ENCODE measurements around the gene APOBEC2.

Gene APOBEC2

DNA sequence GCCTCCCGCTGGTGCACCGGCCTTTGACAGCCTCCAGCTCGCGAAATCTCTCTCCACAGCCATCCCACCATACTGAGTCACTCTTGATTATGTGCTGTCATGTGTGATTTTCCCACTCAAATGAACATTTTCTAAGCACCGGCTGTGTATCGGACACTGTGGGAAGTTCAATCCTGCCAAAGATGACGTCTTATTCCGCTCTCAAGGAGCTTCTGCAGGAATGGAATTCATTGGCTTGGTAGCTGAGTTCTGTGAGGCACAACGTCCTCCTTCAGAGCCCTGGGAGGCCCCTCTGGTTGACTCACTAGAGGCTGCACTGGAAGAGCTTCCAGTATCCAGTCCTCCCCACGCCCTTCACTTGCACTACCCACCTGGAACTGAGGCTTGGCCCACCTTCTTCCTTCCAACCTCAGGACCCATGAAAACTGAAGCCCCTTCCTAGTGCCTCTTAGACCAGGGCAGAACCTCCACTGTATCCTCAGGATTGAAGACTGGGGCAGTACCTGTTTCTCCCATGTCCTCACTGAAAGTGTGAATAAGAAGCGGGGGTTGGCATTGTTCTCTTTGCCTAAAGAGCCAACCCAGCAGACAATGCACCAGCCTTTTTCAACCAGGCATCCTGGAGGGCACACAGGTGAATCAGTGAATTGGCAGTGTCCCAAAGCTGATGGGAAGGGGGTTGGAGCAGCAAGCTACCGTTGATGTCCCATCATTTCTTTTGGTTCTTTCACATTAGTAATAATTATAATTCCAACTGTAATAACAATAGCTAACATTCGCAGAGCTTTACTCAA, 15.7 kb upstream of the APOBEC2 start:
- no peak for DNase-seq (ENCODE audit: low read depth)

DNA sequence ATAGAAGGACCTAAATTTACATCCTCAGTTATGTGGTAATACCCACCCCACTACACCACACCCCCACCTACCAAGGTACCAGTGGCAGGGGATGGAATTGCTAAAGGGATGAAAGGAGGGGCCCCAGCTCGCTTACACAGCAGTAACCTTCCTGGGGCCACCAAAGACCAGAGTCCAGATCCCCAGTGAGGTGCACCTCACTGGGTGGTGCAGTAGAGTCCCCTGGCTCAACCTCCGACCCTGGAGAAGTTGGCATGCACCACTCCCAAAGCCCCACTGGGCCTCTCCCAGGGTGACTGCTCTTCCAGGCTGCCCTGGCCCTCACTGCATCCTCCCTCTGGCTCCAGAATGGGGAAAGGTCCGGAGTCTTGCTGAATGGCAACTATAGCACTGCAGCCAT, 14.8 kb upstream of the APOBEC2 start:
- DNase-seq (ENCODE audit: low read depth): no peak

DNA sequence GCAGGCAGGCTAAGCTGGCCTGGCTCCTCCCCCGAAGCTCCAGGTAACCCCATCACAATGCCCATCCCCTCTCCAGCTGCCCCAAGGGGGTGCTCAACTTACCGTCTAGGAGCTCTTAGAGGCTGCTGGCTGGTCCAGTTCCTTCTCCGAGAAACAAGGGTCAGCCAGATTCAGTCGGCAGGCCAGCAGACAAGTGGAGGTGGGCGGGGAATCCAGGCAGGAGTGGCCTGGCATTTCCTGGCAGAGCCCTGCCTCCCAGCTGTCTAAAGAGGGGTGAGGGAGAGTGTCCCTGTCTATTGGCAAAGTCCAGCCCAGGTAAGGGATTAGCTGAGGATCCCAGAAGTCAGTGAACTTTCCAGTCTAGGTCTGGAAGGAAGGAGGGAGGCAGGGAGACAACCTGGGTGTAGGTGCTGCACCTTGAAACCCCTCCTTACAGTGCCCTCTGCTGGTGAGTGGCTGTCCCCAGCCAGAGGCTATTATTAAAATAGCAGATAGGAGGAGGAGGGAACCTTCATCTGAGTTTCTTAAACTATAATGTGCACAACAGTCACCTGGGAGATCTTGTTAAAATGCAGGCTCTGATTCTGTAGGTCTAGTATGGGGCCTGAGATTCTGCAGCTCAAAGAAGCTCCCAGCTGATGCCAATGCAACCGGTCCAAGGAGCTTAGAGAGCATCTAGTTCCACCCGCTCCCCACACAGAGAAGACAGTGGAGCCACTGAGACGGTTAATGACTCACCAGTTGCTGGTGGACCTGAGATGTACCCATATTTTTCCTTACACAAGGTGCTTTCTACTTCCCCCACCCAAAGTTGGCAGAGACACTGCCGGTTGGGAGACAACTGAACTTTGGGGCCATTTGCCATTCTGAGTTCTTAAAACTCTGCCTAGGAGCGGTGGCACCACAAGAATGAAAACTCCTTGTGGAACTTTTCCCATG, 13.7 kb upstream of the APOBEC2 start, which contains the start of gene UNC5CL:
Gene UNC5CL (minus strand): TSS at position 162 of the 939 bp plus-strand sequence. CDS start 4,147 bp downstream, outside the sequence.
- no peak for DNase-seq (ENCODE audit: low read depth)

DNA sequence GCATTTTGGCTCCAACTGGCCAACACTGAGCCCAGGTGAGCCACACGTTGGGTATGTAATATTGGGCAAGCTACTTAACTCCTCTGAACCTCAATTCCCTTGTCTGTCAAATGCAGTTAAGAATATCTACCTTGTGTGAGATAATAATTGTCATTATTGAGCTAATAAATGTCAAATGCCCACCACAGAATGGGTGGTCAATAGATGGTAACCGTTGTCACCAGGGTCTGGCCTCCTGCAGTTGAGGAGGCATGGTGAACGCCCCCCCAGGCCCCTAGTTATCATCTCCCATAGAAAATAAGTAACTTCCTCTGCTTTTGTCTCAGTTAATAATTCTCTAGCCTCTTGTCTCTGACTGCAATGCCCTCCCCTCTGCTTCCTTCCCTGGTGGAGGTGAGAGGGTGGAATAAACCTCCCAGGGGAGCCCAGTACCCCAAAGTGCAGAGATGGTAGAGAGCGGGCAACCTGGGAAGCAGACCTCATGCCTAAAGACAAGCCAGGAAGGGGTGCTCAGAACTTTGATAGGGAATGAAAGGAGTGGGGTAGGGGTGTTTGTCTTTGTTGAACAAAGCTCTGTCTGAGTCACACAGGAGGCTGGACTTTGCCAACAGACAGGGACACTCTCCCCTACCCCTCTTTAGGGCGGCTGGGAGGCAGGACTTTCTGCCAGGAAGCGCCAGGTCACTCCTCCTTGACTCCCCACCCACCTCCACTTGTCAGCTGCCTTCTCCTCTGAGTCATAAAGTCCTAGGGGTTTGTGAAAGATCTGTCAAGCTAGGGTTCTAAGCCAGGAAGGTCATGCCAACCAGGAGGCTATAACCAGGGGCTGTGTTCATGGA, 12.7 kb upstream of the APOBEC2 start:
- DNase-seq (ENCODE audit: low read depth): no peak

DNA sequence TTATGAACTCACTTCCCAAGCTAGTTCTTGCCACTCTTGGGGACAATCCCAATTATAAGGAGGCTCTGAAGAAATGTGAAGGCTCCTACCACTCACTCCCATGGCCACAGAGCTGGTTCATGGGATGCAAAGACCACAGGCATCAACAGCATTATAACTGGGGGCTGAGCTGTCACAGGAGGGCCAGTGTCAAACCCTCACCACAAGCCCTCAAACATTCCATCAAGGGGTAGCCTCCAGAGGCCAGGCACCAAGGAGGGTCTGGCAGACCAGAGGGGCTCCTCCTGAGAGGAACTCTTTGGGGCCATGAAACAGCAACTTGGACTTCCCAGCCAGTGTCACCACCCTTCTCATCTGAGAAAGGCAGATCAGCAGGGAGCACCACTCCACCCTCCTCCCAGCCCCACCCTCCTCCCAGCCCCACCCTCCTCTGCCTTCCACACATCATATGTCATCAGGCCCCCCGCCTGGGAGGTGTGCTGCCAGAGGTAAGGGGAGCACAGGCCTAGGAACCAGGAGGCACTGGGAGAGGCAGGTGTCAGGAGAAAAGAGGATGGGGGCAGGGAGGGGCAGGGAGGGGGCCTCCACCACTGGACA, 12.0 kb upstream of the APOBEC2 start:
- no peak for DNase-seq (ENCODE audit: low read depth)

DNA sequence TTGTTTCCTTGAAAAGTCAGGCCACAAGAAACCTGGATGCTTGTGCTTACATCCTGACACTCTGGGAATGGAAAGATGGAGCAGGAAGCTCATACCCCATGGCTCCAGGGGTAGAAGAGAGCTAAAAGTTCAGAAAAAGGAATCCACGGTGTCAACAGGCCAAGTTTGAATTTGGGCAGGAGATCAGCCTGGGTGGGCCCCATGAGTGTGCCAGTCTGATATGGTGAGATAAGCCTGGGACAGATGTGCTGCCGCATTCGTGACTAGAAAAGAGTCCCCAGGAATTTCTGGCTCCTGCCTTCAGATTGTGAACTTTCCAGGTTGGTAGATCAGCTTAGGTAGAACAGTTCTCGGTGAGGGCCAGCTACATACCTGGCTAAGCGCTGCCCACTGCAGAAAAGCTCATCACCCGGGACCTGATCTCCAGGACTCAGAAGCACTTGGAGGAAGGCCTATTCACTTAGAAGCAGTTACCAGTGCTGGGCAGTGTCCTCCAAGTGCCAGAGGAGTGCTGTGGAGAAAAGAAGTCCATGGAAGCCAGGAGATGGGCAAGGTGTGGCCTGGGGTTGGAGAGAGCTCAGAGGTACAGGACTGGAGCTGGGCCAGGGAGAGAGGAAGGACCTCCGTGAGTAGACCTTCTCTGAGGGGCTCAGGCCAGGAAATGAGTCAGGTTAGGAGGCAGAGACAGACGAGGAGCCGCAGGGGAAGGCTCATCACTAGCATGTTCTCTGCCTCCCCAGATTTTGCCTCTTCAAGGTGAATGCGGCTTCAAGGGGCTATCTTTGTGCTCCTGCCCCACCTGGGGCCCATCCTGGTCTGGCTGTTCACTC, 10.6 kb upstream of the APOBEC2 start, which contains the start of gene TSPO2:
Gene TSPO2 (plus strand): TSS at position 242 of the 830 bp plus-strand sequence. CDS start 519 bp downstream, at position 761.
- DNase-seq (ENCODE audit: low read depth): no peak

DNA sequence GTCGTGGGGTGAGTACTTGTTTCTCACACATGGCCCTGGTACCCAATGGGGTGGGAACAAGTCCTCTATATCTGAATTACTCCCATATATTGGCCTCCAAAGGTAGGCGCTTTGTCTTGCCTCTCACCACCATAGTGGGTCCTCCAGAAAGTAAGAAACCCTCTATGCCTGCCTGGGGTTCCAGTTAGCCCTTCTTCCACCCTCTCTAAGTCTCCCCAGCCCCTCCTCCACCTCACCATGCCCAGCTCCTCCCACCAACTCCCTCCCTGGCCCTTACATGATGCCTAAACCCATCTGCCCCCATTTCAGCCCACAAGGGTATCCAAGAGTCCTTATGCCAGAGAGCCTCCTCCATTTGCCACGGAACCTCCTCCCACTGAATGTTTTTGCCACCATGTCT, 9.9 kb upstream of the APOBEC2 start:
- no peak for DNase-seq (ENCODE audit: low read depth)

DNA sequence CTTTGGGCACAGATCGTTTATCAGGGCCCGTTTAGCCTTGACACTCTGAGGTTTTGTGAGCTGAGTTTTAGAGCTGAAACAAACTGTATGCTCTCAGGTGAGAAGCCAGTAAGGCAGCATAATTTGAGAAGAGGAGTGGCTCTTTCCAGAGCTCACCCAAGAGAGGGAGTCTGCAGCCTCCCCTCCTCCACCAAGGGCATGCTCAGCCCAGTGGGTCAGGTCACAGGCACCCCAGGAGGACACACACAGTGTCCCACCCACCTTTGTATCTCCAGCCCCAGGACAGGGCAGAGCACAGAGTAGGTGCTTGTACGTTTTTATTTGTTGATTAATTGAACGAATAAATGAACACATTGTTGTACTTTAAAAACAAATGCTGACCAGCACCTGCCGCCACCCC, 7.3 kb upstream of the APOBEC2 start:
- no peak for DNase-seq (ENCODE audit: low read depth)

DNA sequence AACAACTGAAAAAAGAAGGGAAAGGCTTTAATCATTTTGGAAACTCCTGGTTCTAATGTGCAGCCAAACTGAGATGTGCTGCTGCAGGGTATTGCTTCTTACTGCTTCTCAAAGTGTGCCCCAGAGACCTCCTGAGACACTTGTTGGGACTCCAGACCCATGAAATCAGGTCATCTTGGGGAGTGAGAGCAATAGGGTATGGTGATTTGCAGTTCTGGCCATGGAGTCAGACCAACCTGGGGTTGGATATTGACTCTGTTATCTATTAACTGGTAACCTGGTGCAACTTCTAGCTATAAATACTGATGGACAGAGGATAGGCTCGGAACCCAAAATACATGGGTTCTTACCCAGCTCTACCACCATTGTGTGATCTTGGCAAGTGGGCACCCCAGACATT, 6.9 kb upstream of the APOBEC2 start:
- no peak for DNase-seq (ENCODE audit: low read depth)

DNA sequence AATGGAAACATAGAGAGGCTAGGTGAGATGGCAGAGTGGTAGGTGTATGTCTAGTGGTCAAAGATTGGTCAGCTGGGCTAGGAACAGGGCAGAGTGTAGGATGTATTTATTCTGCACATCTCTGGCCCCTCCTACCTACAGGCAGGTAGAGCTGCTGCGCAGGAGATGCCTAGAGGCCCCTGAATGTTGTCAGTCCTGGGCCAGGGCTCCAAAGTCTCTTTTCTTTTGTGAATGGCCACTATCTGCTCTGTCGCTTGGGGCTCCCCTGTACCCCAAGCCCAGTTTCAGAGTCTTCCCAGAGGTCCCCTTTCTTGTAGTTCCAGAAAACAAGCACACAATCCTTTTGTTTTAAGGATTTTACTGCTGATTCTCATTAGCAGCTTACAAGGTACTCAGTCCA, 5.7 kb upstream of the APOBEC2 start:
- DNase-seq (ENCODE audit: low read depth): no peak

DNA sequence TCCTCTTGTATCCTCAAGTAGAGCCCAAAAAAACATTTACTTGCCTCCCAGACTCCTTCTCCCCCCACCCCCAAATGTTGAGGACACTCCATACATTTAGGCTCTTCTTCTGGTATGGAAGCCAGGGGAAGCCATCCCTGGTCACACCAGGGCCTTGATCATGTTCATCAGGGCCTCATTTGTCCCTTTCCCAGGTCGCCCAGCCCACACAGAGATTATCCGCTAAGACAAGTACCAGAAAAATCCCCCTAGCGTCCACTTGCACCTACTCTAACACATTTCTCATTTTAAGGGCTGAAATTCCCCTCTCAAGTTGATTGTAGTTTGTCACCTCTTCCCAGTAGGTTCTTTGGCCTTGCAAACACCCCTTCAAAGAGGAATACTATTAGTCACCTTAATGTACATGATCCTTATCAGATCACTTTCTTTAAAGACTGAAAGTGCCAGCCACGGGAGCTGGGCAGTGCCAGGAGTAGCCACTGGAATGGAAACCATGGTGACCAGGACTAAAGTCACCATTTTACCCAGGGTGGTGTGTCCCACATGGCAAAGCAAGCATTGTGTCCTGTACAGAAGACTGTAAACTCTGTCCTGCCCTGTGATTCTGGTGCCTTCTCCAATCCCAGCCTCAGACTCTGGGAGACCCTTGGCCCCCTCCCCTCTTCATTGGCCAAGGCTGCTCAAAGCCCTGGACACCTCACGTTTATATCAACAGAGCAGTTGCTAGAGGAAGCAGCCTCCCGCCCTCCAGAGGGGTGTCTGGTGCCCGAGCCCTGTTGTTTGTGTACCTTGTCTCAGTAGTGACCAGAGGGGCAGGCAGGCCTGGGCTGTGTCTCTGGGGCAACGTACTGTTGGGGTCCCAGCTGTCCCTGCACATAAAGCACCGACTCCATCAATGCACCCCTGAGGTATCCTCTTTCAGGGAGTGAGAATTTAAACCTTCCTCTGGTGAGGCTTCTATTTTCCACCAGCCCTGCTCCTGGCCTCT, 5.0 kb upstream of the APOBEC2 start:
- DNase-seq (ENCODE audit: low read depth): no peak

DNA sequence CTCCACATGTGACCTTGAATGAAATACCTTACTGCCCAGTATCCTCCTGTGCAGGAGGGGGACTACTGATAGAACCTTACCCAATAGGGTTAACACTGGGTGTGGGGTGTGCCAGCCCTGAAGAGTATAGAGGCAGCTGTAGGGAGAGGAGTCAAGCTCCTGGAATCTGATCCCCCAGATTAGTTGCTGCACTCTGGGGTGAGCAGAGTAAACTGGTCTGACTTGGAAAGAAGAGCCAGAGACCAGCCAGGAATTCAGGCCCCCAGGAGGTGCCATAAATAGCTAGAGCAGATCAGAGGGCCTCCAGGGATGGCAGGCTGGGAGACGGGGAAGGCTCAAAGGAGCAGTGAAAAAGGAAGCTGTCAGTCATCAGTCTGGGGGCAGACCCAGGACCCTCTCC, 3.5 kb upstream of the APOBEC2 start:
- DNase-seq (ENCODE audit: low read depth): no peak

DNA sequence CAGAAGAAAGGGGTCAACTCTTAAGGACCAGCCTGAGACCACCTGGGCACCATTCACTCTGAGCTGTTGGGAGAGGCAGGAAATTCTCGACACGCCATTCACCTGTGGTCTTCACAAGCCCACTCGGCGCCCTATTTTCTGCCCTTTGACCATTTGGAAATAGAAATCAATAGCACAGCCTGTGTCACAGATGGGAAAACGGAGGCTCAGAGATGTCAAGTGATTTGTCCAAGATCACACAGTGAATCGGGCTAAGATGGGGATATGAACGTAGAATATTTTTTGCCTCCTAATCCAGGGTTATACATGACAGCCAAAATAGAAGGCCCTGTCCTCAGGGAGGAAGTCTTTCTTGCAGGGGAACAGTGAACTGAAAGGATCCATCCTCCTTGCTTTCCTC, 3.0 kb upstream of the APOBEC2 start:
- no peak for DNase-seq (ENCODE audit: low read depth)

DNA sequence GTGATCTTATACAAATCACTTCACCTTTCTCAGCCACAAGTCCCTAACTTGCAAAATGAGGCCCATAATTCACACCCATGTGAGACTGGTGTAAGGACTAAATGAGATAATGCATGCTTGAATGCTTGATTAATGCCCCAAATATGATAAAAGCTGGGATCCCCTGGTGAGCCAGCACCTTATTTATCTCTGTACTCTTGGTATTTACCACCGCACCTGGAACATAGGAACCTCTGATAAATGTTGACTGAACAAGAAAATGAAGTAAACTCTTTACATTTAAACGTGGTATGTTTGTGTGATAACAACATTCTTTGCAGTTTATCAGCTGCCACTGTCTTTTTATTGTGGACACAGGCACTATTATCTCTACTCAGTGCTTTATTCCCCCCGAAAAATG, 2.5 kb upstream of the APOBEC2 start:
- DNase-seq (ENCODE audit: low read depth): no peak

DNA sequence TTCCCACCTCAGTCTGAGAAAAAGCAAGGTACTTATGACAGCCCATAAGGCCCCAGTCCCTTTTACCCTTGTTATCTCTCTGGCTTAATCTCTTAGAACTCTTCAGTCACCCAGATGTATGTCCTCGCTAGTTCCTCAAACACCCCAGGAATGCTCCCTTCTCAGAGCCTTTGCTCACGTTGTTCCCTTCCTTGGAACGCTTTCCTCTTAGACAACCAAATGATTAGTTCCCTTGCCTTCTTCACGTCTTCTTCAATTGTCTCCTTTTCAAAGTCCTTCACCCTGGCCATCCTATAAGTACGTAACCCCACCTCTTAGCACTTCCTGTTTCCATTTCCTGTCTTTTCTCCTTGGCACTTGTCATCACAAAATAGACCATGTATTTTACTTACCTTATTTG, 1.1 kb upstream of the APOBEC2 start:
- DNase-seq (ENCODE audit: low read depth): no peak

DNA sequence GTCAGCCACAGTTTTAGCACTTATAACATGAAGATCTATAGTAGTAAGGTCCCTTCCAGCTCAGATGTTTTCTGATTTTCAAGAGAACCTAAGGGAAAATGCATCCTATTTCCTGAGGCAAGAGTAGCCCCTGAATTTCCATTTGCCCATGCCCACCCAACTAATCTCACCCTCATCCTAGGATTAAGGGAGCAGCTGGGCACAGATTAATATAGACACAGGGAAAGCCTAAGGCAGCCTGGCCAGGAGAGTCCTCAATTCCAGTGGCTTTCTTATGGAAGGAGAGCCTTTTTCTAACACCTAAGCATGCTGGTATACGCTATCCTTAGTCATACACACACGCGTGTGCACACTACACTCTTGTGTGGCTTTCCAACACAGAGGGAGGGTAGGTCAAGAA, 1.5 kb downstream of the APOBEC2 start:
- DNase-seq (ENCODE audit: low read depth): no peak

DNA sequence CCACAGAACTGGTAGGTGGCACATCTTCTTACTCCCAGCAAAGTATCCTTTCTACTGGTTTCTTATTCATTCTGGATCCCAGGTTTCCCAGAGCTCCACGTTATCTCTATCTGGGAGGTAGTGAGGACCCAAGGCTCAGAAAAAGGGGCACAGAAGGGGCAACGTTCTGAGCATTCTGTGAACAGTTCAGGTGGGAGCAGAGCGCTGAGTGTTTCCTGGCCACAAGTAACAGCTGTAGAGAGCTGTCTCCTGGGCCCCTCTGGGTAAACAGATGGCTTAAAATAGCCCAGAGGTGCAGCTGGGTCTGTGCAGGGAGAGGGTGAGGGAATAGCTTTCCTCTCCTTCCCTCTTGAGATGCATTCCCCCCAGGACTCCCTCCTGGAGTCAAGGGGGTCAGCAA, 2.1 kb downstream of the APOBEC2 start:
- DNase-seq (ENCODE audit: low read depth): no peak

DNA sequence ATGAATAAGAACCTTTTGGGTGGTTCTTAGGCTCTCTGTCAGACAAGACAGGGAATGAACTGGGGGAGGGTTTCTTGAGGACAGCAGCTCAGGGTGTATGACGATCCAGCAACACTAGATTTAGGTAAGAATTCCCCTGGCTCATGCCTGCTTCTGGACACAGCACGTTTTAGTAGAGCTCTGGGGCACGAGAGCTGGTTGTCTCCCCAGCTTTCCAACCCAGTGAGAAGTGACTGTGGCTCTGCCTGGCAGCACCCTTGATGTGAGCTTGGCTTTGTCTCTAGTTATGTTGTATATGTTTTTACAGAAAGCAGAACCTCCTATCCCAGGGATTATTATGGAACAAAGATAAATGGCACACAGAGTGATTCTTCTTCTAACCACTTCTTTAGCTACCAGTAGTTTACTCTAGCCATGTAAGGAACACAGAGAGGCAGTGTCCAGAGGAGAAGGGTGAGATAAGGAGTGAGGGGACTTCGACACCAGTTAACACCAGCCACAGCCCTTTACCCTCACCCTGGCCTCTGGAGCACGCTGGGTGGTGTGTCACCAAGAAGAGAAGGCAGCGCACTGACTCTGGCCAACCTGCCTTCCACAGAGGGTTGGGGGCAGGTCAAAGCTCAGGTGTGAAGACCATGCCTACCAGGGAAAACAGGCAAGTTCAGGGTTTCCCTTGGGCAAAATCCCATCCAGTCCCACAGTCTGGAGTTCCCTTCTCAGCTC, 3.9 kb downstream of the APOBEC2 start:
- no peak for DNase-seq (ENCODE audit: low read depth)

DNA sequence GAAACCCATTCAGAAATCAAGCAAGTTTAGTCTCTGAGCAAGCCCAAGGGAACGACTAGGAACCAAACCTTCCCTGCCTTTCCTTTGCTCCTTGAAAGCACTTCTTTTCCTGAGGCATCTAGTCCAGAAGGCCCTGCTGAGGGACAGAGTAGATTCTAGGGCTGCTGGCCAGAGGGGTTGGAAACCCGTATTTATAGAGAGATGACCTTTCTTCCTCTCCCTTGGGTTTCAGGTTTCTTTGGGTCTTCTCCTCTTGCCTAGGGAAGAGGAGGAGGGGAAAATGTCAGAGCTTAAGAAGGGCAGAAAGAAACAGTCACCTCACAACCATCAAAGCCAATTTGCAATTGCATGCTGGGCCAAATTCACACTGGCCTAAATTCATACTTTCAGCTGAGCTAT, 5.8 kb downstream of the APOBEC2 start:
- no peak for DNase-seq (ENCODE audit: low read depth)
